Lower lobe of right lung (tissue), 2 donors: Measurements from ENCODE around the gene ZNF678. TPM values are rescaled to one million over a fixed set of nuclear protein-coding genes. Genes with fewer than 3 reads are reported as not detected.

Experiments
- ATAC-seq, 2 donors: fragments of 200-7000 bp; cut with Tn5 transposase; one replicate each; pipeline ENCODE4 v1.9.1; 2020 to 2022; ENCODE audit warnings: mild to moderate bottlenecking in 2 of 2, moderate library complexity in 2 of 2
- DNase-seq: peaks from one replicate; pipeline ENCODE4 v3.0.0-alpha.2; 2020
- H3K27ac ChIP-seq: fragments of 200-600 bp; one replicate; pipeline ENCODE4 v1.8.0; 2022
- H3K27me3 ChIP-seq: fragments of 200-600 bp; one replicate; pipeline ENCODE4 v1.8.0; 2022; ENCODE audit warnings: low read depth
- H3K36me3 ChIP-seq: fragments of 200-600 bp; one replicate; pipeline ENCODE4 v1.8.0; 2022; ENCODE audit warnings: mild to moderate bottlenecking
- H3K4me1 ChIP-seq: fragments of 200-600 bp; one replicate; pipeline ENCODE4 v1.8.0; 2022
- H3K4me3 ChIP-seq: fragments of 200-600 bp; one replicate; pipeline ENCODE4 v1.8.0; 2022; ENCODE audit warnings: mild to moderate bottlenecking
- H3K9me3 ChIP-seq: fragments of 200-600 bp; one replicate; pipeline ENCODE4 v1.8.0; 2022
- CTCF ChIP-seq: fragments of 200-600 bp; IDR thresholded peaks from one replicate; pipeline ENCODE4 v1.8.0; 2022; ENCODE audit warnings: antibody characterized with exemption, mild to moderate bottlenecking
- intact Hi-C: fragments of 100-400 bp; cut with DNase I; formaldehyde crosslinking; loops from one replicate; pipeline ENCODE4 v1.11.0; 2022
- total RNA-seq: library from RNA; stranded (reverse); fragmentation: NEBNext Ultra II Directional; extraction: Animal tissue kit (Norgen Biotek cat#: 25700); gene quantifications from one replicate; pipeline ENCODE4 v1.2.1, GENCODE V29; 2021
- donor health status: DM: no; HTN: yes; CAD: no; lungs with severe emphysema.

ZNF678 gene
- total RNA-seq, 1 donor from 2014 or later: 9.0 TPM

- no peaks in the 10 kb centered on the region for H3K27me3 ChIP-seq
- intact Hi-C loops: no loop called here
- H3K36me3 ChIP-seq: no peaks in the 10 kb centered on the region
- ATAC-seq (no peak), DNase-seq (no peak)
- H3K27ac ChIP-seq: no peak overlapping the region
- no peaks in the 10 kb centered on the region for H3K4me1 ChIP-seq
- H3K4me3 ChIP-seq: no peak overlapping the region
- TF ChIP-seq CTCF: no peak
- peaks cover 64% of the 10 kb centered on the region for H3K9me3 ChIP-seq
Measured at GRCh38 chr1:227621211-227621610, 57.9 kb downstream of the ZNF678 start.

GRCh38 chr1:227622739-227623475 lies 59.6 kb downstream of the ZNF678 start:
- no peaks in the 10 kb centered on the region for H3K4me1 ChIP-seq
- no peak for TF ChIP-seq CTCF
- no peaks in the 10 kb centered on the region for H3K27me3 ChIP-seq
- intact Hi-C loops: no loop called here
- DNase-seq (no peak), ATAC-seq (no peak)
- no peak overlapping the region for H3K27ac ChIP-seq
- H3K36me3 ChIP-seq: no peaks in the 10 kb centered on the region
- H3K4me3 ChIP-seq: no peak overlapping the region
- peaks cover 72% of the 10 kb centered on the region for H3K9me3 ChIP-seq

- TF ChIP-seq CTCF: no peak
- no peak overlapping the region for H3K4me3 ChIP-seq
- H3K4me1 ChIP-seq: no peaks in the 10 kb centered on the region
- no peak for ATAC-seq
- no peak for DNase-seq
- H3K27me3 ChIP-seq: no peaks in the 10 kb centered on the region
- no peaks in the 10 kb centered on the region for H3K36me3 ChIP-seq
- intact Hi-C loops: no loop called here
- no peak overlapping the region for H3K27ac ChIP-seq
- peaks cover 86% of the 10 kb centered on the region for H3K9me3 ChIP-seq
Measured at GRCh38 chr1:227632325-227632724, 69.0 kb downstream of the ZNF678 start.

GRCh38 chr1:227635596-227635995 lies 72.2 kb downstream of the ZNF678 start:
- intact Hi-C loops: no loop called here
- H3K4me3 ChIP-seq: no peak overlapping the region
- H3K27ac ChIP-seq: no peak overlapping the region
- H3K27me3 ChIP-seq: no peaks in the 10 kb centered on the region
- ATAC-seq (no peak), DNase-seq (no peak)
- TF ChIP-seq CTCF: no peak
- H3K9me3 ChIP-seq: peaks cover 91% of the 10 kb centered on the region
- no peaks in the 10 kb centered on the region for H3K4me1 ChIP-seq
- H3K36me3 ChIP-seq: no peaks in the 10 kb centered on the region

GRCh38 chr1:227654431-227654830 lies 91.1 kb downstream of the ZNF678 start:
- TF ChIP-seq CTCF: no peak
- DNase-seq (no peak), ATAC-seq (no peak)
- H3K4me1 ChIP-seq: no peaks in the 10 kb centered on the region
- intact Hi-C loops: no loop called here
- H3K9me3 ChIP-seq: peaks cover 99% of the 10 kb centered on the region
- H3K36me3 ChIP-seq: peaks cover 13% of the 10 kb centered on the region
- no peak overlapping the region for H3K27ac ChIP-seq
- H3K4me3 ChIP-seq: no peak overlapping the region
- H3K27me3 ChIP-seq: no peaks in the 10 kb centered on the region
